GM18526 (cell line): Measurements from ENCODE around the gene KIAA0930.

Experiments
- POLR2A ChIP-seq: IDR thresholded peaks from 3 replicates; pipeline ENCODE4 v1.6.1; 2011; ENCODE audit not compliant: insufficient read length; ENCODE audit errors: extremely low read depth

KIAA0930 gene

DNA sequence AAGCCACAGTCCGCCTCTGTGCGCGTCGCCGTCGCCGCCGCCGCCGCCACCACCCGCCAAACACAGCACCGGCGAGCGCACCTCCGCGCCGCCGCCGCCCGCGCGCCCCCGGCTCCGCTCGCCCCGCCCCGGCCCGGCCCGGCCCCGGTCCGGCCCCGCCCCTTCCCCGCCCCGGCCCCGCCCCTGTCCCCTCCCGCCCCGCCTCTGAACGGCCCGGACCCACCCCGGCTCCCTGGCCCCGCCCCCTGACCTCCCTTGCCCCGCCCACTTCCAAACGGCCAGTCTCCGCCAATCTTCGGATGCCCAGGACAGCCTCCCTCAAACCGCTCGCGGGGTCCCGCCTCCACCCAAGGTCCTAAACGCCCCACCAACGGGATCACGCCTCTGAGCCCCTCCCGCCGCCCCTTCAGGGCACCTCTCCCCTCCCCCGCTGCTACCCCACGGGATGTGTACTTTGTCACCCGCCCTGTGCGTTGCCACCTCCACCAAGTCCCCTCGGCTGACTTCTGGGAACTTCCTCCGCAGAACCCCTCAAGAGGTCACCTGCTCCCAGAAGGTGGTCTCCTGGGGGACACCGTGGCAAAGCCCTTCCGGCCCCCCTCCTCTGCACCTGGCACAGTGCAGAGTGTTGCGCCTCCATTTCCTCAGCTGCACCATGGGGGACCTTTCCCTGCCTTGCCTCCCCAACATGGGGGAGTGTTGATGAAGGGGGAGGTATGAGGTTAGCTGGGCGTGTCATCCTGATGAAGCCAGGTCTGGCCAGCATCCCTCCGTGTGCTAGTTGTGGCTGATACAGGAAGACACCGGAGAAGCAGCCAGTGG is at the start of gene KIAA0930:
TSS of gene KIAA0930 (minus strand) at position 85 of the 822 bp plus-strand sequence. CDS start 191 bp downstream, outside the sequence.
- TF ChIP-seq POLR2A: peak; percentile 25

DNA sequence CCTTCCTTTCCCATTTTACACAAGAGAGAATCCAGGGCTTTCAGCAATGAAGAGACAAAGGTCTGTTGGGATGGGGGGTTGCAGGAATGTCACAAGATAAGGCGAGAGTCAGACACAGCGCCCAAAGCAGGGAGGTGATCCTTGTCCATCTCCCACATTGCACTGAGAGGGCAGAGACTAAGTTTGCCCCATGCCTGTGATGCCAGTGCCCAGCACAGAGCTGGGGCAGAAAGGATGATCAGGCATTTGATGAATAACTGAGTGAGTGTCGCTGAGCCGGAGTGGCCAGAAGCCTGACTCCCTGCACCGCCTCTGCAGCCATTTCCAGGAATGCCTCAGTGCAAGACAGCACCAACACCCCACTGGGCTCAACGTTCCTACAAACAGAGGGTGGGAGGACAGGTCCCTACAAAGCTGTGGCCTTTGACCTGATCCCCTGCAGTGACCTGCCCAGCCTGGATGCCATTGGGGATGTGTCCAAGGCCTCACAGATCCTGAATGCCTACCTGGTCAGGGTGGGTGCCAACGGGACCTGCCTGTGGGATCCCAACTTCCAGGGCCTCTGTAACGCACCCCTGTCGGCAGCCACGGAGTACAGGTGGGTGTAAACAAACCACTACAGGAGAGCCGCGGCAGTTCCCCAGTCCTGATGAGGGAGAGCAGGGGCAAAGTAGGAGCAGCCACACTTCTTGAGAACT is 46.3 kb upstream of the KIAA0930 start:
- no peak for TF ChIP-seq POLR2A

DNA sequence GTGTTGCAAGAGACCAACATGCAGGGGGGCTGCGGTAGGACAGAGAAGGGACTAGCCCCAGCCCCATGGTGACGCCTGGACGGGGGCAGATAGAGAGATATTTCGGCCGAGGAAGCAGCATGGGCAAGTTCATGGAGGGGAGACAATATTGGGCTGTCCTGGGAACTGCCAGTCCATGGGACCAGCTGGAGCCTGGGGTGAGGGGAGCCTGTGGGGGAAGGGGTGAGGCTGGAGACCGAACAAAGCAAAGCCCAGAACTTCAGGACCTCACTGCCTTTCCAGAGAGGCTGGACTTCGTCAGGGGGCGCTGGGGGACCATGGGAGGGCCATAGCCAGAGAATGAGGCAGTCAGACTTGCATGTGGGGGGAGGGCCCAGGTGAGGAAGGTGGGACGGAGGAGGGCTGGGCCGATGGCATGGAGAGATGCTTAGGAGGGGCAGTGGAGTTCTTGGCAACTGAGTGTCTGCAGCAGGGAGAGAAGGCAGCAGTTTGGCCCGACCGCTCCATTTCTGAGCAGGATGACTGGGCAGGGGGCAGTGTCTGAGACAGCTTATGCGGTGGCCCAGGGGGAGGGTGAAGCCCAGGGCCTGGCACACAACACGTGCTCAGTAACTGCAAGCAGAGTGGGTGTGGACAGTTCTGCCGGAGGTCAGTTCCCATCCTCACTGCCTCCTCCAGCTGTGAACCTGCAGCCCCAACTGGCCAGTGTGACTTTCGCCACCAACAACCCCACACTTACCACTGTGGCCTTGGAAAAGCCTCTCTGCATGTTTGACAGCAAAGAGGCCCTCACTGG is 44.8 kb upstream of the KIAA0930 start:
- TF ChIP-seq POLR2A: no peak

DNA sequence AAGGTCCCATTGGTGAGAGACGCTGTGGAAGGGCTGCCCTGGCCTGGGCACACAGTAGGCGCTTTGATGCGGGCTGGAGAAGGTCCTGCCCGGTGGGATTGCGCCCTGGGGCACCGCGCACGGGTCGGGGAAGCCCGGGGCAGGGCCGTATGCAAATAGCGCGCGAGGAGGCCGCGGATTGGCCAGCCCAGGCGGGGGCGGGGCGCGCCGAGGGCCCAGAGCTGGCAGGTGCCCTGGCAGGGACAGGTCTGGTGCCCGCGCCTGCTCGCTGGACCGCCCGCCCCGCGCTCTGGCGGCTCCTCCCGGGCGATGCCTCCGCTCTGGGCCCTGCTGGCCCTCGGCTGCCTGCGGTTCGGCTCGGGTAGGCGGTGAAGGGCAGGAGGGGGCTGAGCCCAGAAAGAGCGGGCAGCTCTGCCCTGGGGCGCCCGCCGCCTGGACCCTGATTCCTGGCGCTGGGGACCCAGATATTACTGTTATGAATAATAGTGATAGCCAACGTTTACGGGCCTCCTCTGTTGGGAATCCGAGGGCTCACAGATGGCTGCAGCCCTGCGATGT is 44.1 kb upstream of the KIAA0930 start, which contains the start of gene UPK3A:
TSS of gene UPK3A (plus strand) at position 245 of the 558 bp plus-strand sequence. CDS start at position 310, 65 bp downstream.
- TF ChIP-seq POLR2A: no peak

DNA sequence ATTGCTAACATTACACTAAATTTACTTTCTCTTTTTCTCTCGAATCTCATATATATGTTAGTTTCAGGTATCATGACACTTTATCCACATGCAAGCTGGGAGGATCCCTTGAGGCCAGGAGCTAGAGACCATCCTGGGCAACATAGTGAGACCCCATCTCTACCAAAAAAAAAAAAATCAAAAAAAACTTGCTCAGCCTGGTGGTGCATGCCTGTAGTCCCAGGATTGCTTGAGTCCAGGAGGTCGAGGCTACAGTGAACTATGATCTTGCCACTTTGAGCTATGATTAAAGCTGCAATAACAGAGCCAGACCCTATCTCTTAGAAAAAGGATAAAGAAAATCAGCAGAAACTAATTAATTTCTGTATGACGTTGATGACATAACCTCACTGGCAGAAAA is 40.3 kb upstream of the KIAA0930 start:
- no peak for TF ChIP-seq POLR2A

DNA sequence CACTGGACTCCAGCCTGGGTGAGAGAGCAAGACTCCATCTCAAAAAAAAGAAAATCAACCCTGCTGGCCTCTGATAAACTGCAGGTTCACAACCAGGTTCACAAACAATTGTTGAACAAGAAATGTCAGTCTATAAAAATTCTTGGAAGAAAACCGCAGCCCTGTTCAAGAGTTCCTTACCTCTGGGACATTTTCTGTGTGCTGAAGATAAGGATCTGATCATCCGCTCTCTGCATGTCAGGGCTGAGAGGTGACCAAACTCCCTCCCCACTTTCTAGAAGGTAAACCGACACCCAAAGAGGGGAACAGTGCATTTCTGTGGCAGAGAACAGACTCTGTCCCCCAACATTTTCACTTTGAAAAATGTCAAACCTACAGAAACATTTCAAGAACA is 39.9 kb upstream of the KIAA0930 start:
- TF ChIP-seq POLR2A: no peak

DNA sequence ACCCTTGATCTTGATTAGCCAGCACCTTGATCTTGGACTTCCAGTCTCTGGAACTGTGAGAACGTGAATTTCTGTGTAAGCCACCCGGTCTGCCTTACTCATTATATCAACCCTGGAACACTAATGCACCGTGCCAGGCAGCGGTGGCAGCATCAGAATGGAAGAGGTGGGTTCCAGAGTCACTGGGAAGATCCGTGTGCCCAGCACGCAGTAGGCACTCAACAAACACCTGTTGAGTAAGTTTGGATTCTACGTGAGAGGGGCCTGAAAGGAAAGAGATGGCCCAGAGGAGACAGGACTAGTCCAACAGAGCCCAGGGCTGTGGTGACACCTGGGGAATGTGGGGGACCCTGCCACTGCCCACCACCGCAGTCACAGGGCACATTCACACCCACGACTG is 37.4 kb upstream of the KIAA0930 start:
- no peak for TF ChIP-seq POLR2A

DNA sequence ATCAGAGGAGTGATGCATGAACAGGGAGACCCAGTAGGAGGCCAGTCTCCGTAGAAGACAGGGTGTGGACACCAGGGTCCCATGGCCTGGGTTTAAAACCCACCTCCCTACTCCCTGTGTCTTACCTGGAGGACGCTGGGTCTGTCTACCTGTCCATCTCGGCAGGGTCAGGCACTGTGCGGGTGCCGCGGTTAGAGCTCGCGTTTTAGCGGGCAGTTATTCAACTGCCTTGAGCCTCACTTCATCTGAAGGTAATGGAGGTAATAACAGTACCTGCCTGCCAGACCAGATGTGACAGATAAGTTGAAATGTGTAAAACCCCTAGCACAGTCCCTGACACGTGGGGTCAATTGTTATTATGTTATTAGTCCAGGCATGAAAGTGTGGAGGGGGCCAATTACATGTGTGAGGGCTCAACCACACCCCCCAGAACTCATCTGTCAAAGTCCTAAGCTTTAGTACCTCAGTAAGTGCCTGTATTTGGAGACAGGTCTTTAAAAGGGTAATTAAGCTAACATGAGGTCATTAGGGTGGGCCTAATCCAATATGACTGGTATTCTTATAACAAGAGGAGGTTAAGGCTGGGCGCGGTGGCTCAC is 35.9 kb upstream of the KIAA0930 start:
- no peak for TF ChIP-seq POLR2A

DNA sequence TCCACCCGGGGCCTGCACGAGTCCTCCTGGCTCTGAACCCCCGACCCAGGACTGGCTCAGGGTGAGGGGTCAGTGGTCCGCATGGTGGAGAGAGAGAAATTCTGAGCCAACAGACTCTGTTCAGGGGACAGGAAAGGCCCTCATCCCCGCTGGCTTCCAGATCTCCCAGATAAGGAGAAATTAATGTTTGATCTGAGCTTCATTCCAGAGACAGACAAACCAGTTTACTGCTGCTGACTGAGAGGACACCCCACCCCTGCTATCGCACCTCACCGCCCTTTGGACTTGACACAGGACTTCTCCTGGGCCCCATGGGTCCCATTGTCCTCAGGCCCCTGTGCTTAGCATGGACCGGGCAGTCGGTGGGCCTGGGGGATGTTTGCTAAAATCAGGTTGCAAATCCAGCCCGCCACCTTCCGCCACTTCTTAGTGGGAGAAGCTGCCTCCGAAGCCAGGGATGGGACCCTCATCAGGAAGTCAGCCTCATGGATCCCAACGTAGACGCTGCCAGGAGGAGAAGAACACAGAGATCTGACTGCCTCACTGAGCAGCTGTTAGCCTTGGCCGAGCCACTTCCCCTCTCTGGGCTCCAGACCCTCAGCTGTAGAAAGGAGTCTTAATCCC is 32.9 kb upstream of the KIAA0930 start:
- TF ChIP-seq POLR2A: no peak

DNA sequence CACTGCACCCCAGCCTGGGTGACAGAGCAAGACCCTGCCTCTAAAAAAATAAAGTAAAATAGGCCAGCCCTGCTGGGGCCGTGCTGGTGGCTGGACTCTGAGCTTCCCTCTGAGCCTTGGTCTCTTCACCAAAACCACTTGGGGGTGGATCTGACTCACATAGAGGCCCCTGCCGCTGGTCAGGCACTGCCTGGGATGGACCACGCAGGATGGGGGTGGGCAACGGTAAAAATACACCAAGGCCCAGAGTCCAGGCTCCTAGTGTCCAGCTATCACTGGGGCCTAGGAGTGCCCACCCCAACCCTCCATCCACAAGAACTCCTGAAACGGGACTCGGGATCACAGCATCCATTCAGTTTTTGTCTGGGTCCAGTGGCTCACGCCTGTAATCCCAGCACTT is 31.8 kb upstream of the KIAA0930 start:
- no peak for TF ChIP-seq POLR2A

DNA sequence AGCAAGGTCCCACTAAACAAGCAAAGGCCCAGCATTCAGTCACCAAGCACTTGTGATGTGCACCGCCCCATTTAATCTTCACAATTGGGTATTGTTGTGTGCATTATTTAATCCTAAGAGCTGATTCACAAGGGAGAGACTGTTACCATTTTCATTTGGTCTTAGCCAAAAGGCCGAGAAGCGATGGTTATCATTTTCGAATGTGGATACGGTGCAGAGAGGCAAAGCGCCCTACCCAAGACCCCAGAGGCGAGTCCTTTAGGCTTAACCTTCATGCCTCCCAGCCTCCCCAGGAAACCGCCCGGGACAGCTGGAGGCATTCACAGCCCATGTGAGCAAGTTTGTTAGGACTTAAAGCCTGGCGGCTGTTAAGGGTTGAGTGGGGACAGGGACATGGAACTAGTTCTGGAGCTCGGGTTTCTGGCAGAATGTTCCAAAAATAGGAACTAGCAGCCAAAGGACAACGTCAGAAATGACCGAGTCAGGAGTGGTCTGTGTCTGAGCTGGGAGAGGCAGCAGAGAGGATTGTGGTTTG is 31.0 kb upstream of the KIAA0930 start:
- no peak for TF ChIP-seq POLR2A

DNA sequence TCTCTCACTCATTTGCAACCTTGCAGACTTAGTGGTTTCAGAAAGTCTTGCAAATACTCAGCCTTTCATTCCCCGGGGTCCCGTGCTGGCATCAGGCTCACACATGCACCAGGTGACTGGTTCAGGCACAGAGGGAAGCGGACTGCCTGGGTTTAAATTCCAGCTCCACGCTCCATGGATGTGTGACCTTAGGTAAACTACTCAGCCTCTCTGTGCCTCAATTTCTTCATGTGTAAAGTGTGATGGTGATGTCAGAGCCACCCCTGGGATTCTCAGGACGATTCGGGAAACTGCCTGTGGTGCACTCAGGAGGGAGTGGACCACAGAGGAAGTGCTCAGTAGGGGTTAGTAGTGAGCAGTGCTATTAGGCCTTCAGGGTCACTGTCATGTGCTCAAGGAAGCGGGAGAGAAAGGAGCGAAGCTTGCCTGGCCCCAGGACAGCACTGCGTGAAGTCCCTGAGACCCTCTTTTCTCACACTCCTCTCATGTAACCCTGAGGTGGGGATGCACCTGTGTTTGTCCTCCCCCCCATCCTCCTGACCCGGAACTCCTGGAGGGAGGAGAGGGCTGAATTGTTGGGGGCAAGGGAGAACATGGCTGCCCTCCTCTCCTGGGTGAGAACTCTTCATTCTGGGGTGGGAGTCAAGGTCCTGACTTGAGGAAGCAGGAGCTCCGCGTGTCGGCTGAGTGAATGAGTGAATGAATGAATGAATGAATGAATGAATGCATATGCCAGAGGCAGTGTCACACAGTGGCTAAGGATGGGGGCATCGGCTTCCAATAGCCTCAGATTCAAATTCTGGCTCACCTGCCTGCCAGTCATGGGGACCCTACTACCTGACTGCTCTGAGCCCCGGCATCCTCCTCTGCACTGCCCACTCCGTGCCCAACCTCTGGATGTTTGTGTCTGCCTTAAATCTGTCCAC is 29.7 kb upstream of the KIAA0930 start:
- no peak for TF ChIP-seq POLR2A
